ENCODE measurements around the gene SNAP91.
"Not testable (repeated sequence)": the region's sequence is repeated elsewhere in the genome, so short reads cannot be mapped to it uniquely, and the experiment has no call there.

The SNAP91 gene

GRCh38 chr6:83550482-83550881, 158.4 kb downstream of the SNAP91 start:
- DNase-seq (ENCODE audit: low read depth, low spot score): not testable (repeated sequence)

GRCh38 chr6:83546636-83547035, 162.3 kb downstream of the SNAP91 start:
- no peak for DNase-seq (ENCODE audit: low read depth, low spot score)

- DNase-seq (ENCODE audit: low read depth, low spot score): no peak
Observed at GRCh38 chr6:83539678-83540077, 169.2 kb downstream of the SNAP91 start.

GRCh38 chr6:83536647-83537589, 172.0 kb downstream of the SNAP91 start:
- DNase-seq (ENCODE audit: low read depth, low spot score): no peak

GRCh38 chr6:83536034-83536646, 172.8 kb downstream of the SNAP91 start:
- DNase-seq (ENCODE audit: low read depth, low spot score): no peak

GRCh38 chr6:83518816-83519480, 190.0 kb downstream of the SNAP91 start:
- DNase-seq (ENCODE audit: low read depth, low spot score): no peak

- DNase-seq (ENCODE audit: low read depth, low spot score): no peak
Observed at GRCh38 chr6:83517500-83517899, 191.4 kb downstream of the SNAP91 start.

GRCh38 chr6:83514866-83515466, 193.9 kb downstream of the SNAP91 start:
- no peak for DNase-seq (ENCODE audit: low read depth, low spot score)

GRCh38 chr6:83514466-83514865, 194.4 kb downstream of the SNAP91 start:
- DNase-seq (ENCODE audit: low read depth, low spot score): no peak

- DNase-seq (ENCODE audit: low read depth, low spot score): no peak
Observed at GRCh38 chr6:83511901-83512681, 196.8 kb downstream of the SNAP91 start, which contains the start of gene PRSS35. Gene PRSS35 (plus strand): TSS chr6:83512534. CDS start chr6:83523442, 10,908 bp downstream.

- DNase-seq (ENCODE audit: low read depth, low spot score): no peak
Observed at GRCh38 chr6:83511266-83511665, 197.6 kb downstream of the SNAP91 start.

GRCh38 chr6:83510791-83511190, 198.1 kb downstream of the SNAP91 start:
- DNase-seq (ENCODE audit: low read depth, low spot score): no peak

GRCh38 chr6:83509441-83509840, 199.5 kb downstream of the SNAP91 start:
- DNase-seq (ENCODE audit: low read depth, low spot score): no peak

- DNase-seq (ENCODE audit: low read depth, low spot score): no peak
Observed at GRCh38 chr6:83505356-83505755, 203.5 kb downstream of the SNAP91 start.

Measured in activated naive CD8-positive, alpha-beta T cell treated with anti-CD3 and anti-CD28 coated beads, Interleukin-2, amount 50 U/mL, for 16 hours (primary cell).